Subcutaneous abdominal adipose tissue (tissue), 5 donors: ENCODE measurements around the gene PPARA.

Experiments used
- H3K27ac ChIP-seq: one replicate; pipeline ENCODE4 v1.7.0; 2013; ENCODE audit warnings: low read depth, mild to moderate bottlenecking, inconsistent platforms, low read length, moderate library complexity
- H3K27me3 ChIP-seq, 5 donors: one replicate each; pipeline ENCODE4 v1.7.0; 2013; ENCODE audit warnings: low read length in 5 of 5, inconsistent platforms in 1 of 5; ENCODE audit not compliant: control insufficient read depth in 5 of 5, insufficient read depth in 4 of 5
- H3K36me3 ChIP-seq, 5 donors: one replicate each; pipeline ENCODE4 v1.7.0; 2013; ENCODE audit warnings: low read length in 5 of 5; ENCODE audit not compliant: control insufficient read depth in 5 of 5, insufficient read depth in 5 of 5
- H3K4me1 ChIP-seq, 5 donors: one replicate each; pipeline ENCODE4 v1.7.0; 2013; ENCODE audit warnings: low read length in 5 of 5, mild to moderate bottlenecking in 3 of 5, moderate library complexity in 1 of 5; ENCODE audit not compliant: control insufficient read depth in 5 of 5, insufficient read depth in 5 of 5
- H3K4me3 ChIP-seq, 5 donors: one replicate each; pipeline ENCODE4 v1.7.0; 2013; ENCODE audit warnings: low read length in 5 of 5, low read depth in 1 of 5
- H3K9ac ChIP-seq, 5 donors: one replicate each; pipeline ENCODE4 v1.7.0; 2013; ENCODE audit warnings: low read length in 5 of 5, mild to moderate bottlenecking in 4 of 5, moderate library complexity in 3 of 5
- H3K9me3 ChIP-seq, 5 donors: one replicate each; pipeline ENCODE4 v1.7.0; 2013; ENCODE audit warnings: low read length in 5 of 5; ENCODE audit not compliant: control insufficient read depth in 5 of 5
- donor health status: healthy.
- donor health status: healthy.
- donor health status: healthy.
- donor health status: healthy.
- donor health status: healthy.

PPARA gene

GRCh38 chr22:46169628-46170027 lies 19.3 kb downstream of the PPARA start:
- Histone ChIP-seq H3K9ac (no peak overlapping the region), H3K4me3 (no peak overlapping the region), H3K36me3 (peaks cover 0 to 2% (median 0%) of the 10 kb centered on the region in 5 donors), H3K9me3 (peaks cover 0 to 3% (median 0%) of the 10 kb centered on the region in 5 donors), H3K27me3 (no peaks in the 10 kb centered on the region), H3K27ac (no peak overlapping the region), H3K4me1 (peaks cover 3 to 27% (median 23%) of the 10 kb centered on the region in 5 donors)

GRCh38 chr22:46171940-46172339 lies 21.6 kb downstream of the PPARA start:
- Histone ChIP-seq H3K4me3 (no peak overlapping the region), H3K9ac (no peak overlapping the region)

GRCh38 chr22:46172522-46173110 lies 22.3 kb downstream of the PPARA start:
- Histone ChIP-seq H3K9ac (no peak overlapping the region), H3K36me3 (peaks cover 0 to 2% (median 0%) of the 10 kb centered on the region in 5 donors), H3K27me3 (no peaks in the 10 kb centered on the region), H3K9me3 (peaks cover 0 to 3% (median 0%) of the 10 kb centered on the region in 5 donors), H3K27ac (no peak overlapping the region), H3K4me1 (peaks cover 3 to 27% (median 23%) of the 10 kb centered on the region in 5 donors), H3K4me3 (no peak overlapping the region)

More at GRCh38 chr22:46171940-46172339, 21.6 kb downstream of the PPARA start:
- no peak overlapping the region for H3K27ac ChIP-seq
- peaks cover 3 to 27% (median 23%) of the 10 kb centered on the region in 5 donors for H3K4me1 ChIP-seq
- peaks cover 0 to 2% (median 0%) of the 10 kb centered on the region in 5 donors for H3K36me3 ChIP-seq
- peaks cover 0 to 3% (median 0%) of the 10 kb centered on the region in 5 donors for H3K9me3 ChIP-seq
- no peaks in the 10 kb centered on the region for H3K27me3 ChIP-seq

GRCh38 chr22:46173152-46173551 lies 22.8 kb downstream of the PPARA start:
- Histone ChIP-seq H3K36me3 (peaks cover 0 to 3% (median 0%) of the 10 kb centered on the region in 5 donors), H3K27ac (no peak overlapping the region), H3K27me3 (no peaks in the 10 kb centered on the region), H3K4me1 (peaks cover 3 to 27% (median 23%) of the 10 kb centered on the region in 5 donors), H3K4me3 (no peak overlapping the region), H3K9me3 (peaks cover 0 to 3% (median 0%) of the 10 kb centered on the region in 5 donors), H3K9ac (peak overlapping the region in 1 of 5 donors; percentile 53)

GRCh38 chr22:46175631-46176030 lies 25.3 kb downstream of the PPARA start:
- Histone ChIP-seq H3K27me3 (no peaks in the 10 kb centered on the region), H3K4me1 (peaks cover 3 to 27% (median 23%) of the 10 kb centered on the region in 5 donors), H3K36me3 (peaks cover 8 to 16% (median 10%) of the 10 kb centered on the region in 5 donors), H3K4me3 (no peak overlapping the region), H3K9ac (no peak overlapping the region), H3K27ac (no peak overlapping the region), H3K9me3 (peaks cover 5 to 10% (median 7%) of the 10 kb centered on the region in 5 donors)

- H3K9me3 ChIP-seq = peaks cover 9 to 19% (median 14%) of the 10 kb centered on the region in 5 donors
- no peak overlapping the region for H3K4me3 ChIP-seq
- H3K4me1 ChIP-seq = peaks cover 0 to 20% (median 14%) of the 10 kb centered on the region in 5 donors
- no peak overlapping the region for H3K9ac ChIP-seq
- no peaks in the 10 kb centered on the region for H3K27me3 ChIP-seq
- peaks cover 10 to 21% (median 12%) of the 10 kb centered on the region in 5 donors for H3K36me3 ChIP-seq
- H3K27ac ChIP-seq = no peak overlapping the region
These were observed 26.2 kb downstream of the PPARA start for GRCh38 chr22:46176508-46177003.

GRCh38 chr22:46178755-46179505 lies 28.6 kb downstream of the PPARA start:
- Histone ChIP-seq H3K4me3 (no peak overlapping the region), H3K27me3 (no peaks in the 10 kb centered on the region), H3K9me3 (peaks cover 9 to 20% (median 15%) of the 10 kb centered on the region in 5 donors), H3K27ac (no peak overlapping the region), H3K9ac (no peak overlapping the region), H3K4me1 (peaks cover 0 to 2% (median 0%) of the 10 kb centered on the region in 5 donors), H3K36me3 (peaks cover 11 to 38% (median 22%) of the 10 kb centered on the region in 5 donors)

- peaks cover 9 to 20% (median 15%) of the 10 kb centered on the region in 5 donors for H3K9me3 ChIP-seq
- peaks cover 12 to 42% (median 27%) of the 10 kb centered on the region in 5 donors for H3K36me3 ChIP-seq
- H3K27ac ChIP-seq = no peak overlapping the region
- H3K27me3 ChIP-seq = no peaks in the 10 kb centered on the region
- no peaks in the 10 kb centered on the region for H3K4me1 ChIP-seq
- H3K4me3 ChIP-seq = no peak overlapping the region
- no peak overlapping the region for H3K9ac ChIP-seq
These were observed 29.4 kb downstream of the PPARA start for GRCh38 chr22:46179748-46180147.

- H3K4me3 ChIP-seq = peak overlapping the region in 2 of 5 donors; percentile 34 to 45
- H3K27ac ChIP-seq = no peak overlapping the region
- H3K9ac ChIP-seq = no peak overlapping the region
- no peaks in the 10 kb centered on the region for H3K4me1 ChIP-seq
- peaks cover 9 to 20% (median 15%) of the 10 kb centered on the region in 5 donors for H3K9me3 ChIP-seq
- peaks cover 12 to 47% (median 29%) of the 10 kb centered on the region in 5 donors for H3K36me3 ChIP-seq
- H3K27me3 ChIP-seq = no peaks in the 10 kb centered on the region
These were observed 30.2 kb downstream of the PPARA start for GRCh38 chr22:46180370-46181137.
